Vagina (tissue), 2 donors: Measurements from ENCODE around the gene ARFIP1. TPM values are rescaled to one million over a fixed set of nuclear protein-coding genes. Genes with fewer than 3 reads are reported as not detected.

Experiments
- DNase-seq, 2 donors: peaks; one replicate each; pipeline ENCODE4 v3.0.0-alpha.2; 2017; ENCODE audit errors: extremely low spot score in 2 of 2
- H3K27ac ChIP-seq: fragments of 200-600 bp; sonication (generic); one replicate; pipeline ENCODE4 v1.5.1; 2019
- H3K27me3 ChIP-seq: fragments of 200-600 bp; sonication (generic); one replicate; pipeline ENCODE4 v1.5.1; 2019
- H3K36me3 ChIP-seq, 2 donors: fragments of 200-600 bp; sonication (generic); one replicate each; pipeline ENCODE4 v1.5.1; 2017 to 2019
- H3K4me1 ChIP-seq: fragments of 200-600 bp; sonication (generic); one replicate; pipeline ENCODE4 v1.5.1; 2019
- H3K4me3 ChIP-seq, 2 donors: fragments of 200-600 bp; sonication (generic); 1 replicate in 1 of 2; 2 replicates in 1 of 2; pipeline ENCODE4 v1.5.1; 2016 to 2019
- H3K9me3 ChIP-seq: fragments of 200-600 bp; sonication (generic); one replicate; pipeline ENCODE4 v1.5.1; 2019
- CTCF ChIP-seq, 3 experiments: fragments of 450-650 bp in 2 of 3; fragments of 200-600 bp in 1 of 3; sonication (generic) in 1 of 3; IDR thresholded peaks; one replicate each; pipeline ENCODE4 v1.5.1; 2017 to 2019; ENCODE audit warnings: antibody characterized with exemption in 3 of 3, mild to moderate bottlenecking in 2 of 3, moderate library complexity in 2 of 3
- POLR2A ChIP-seq, 2 donors: fragments of 450-650 bp; IDR thresholded peaks; one replicate each; pipeline ENCODE4 v1.6.1; 2017; ENCODE audit warnings: antibody characterized with exemption in 2 of 2, mild to moderate bottlenecking in 2 of 2, moderate library complexity in 2 of 2
- POLR2AphosphoS5 ChIP-seq, 2 donors: sonication (generic); formaldehyde crosslinking; IDR thresholded peaks; one replicate each; pipeline ENCODE4 v1.9.0; 2017; ENCODE audit warnings: antibody characterized with exemption in 2 of 2, mild to moderate bottlenecking in 2 of 2, low read depth in 1 of 2; ENCODE audit not compliant: insufficient read depth in 1 of 2
- intact Hi-C: fragments of 100-400 bp; cut with DNase I; formaldehyde crosslinking; loops from one replicate; pipeline ENCODE4 v1.15.1; 2023
- total RNA-seq: library from RNA; depleted of rRNA; stranded (reverse); fragments of >200 nt; gene quantifications from one replicate; pipeline ENCODE4 v1.2.3, GENCODE V29; 2016

Gene ARFIP1
- total RNA-seq, 1 donor from 2014 or later: 19.4 TPM

- no peaks in the 10 kb centered on the region for H3K27me3 ChIP-seq
- intact Hi-C loops: no loop called here
- no peaks in the 10 kb centered on the region for H3K36me3 ChIP-seq
- no peaks in the 10 kb centered on the region for H3K9me3 ChIP-seq
- H3K4me1 ChIP-seq: peaks cover 40% of the 10 kb centered on the region
- TF ChIP-seq POLR2A (IDR thresholded peaks at IDR 0.05): no peak
- TF ChIP-seq CTCF (IDR thresholded peaks at IDR 0.05): no peak
- TF ChIP-seq POLR2AphosphoS5 (IDR thresholded peaks at IDR 0.05; ENCODE audit: insufficient read depth in 1 of 2, low read depth in 1 of 2): no peak
- no peak for DNase-seq
- H3K4me3 ChIP-seq: no peak overlapping the region
- no peak overlapping the region for H3K27ac ChIP-seq
Observed at GRCh38 chr4:152786627-152787026, 6.9 kb downstream of the ARFIP1 start.

GRCh38 chr4:152795891-152796290 lies 16.1 kb downstream of the ARFIP1 start:
- no peak for DNase-seq
- H3K36me3 ChIP-seq: no peaks in the 10 kb centered on the region
- H3K27ac ChIP-seq: no peak overlapping the region
- no peaks in the 10 kb centered on the region for H3K9me3 ChIP-seq
- TF ChIP-seq CTCF (IDR thresholded peaks at IDR 0.05): no peak
- no peak for TF ChIP-seq POLR2A (IDR thresholded peaks at IDR 0.05)
- no peak for TF ChIP-seq POLR2AphosphoS5 (IDR thresholded peaks at IDR 0.05; ENCODE audit: insufficient read depth in 1 of 2, low read depth in 1 of 2)
- intact Hi-C loops: no loop called here
- no peaks in the 10 kb centered on the region for H3K27me3 ChIP-seq
- no peak overlapping the region for H3K4me3 ChIP-seq
- no peaks in the 10 kb centered on the region for H3K4me1 ChIP-seq

DNA sequence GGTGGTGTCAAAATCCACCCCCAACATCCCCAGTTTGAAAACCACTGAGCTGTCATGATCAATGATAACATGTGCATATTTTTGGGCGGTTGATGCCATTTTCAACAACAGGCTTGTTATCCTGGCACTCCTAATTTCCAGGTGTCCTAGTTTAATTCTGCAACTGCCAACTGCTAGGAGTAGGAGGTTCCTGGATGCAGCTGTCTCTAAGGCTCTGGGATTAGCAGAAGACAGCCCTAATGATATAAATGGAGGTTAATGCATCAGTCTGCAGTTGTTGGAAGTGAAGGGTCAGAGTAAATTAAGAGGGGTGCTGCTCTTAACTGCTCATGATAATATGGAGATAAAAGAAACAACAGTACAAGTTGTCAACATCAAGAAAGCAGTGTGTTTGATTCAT lies 23.8 kb downstream of the ARFIP1 start:
- no peak for DNase-seq
- Histone ChIP-seq H3K27me3 (no peaks in the 10 kb centered on the region), H3K36me3 (no peaks in the 10 kb centered on the region), H3K9me3 (no peaks in the 10 kb centered on the region), H3K4me3 (no peak overlapping the region), H3K27ac (no peak overlapping the region), H3K4me1 (no peaks in the 10 kb centered on the region)
- intact Hi-C loops: no loop called here
- TF ChIP-seq CTCF (IDR thresholded peaks at IDR 0.05): no peak
- no peak for TF ChIP-seq POLR2A (IDR thresholded peaks at IDR 0.05)
- TF ChIP-seq POLR2AphosphoS5 (IDR thresholded peaks at IDR 0.05; ENCODE audit: insufficient read depth in 1 of 2, low read depth in 1 of 2): no peak

- H3K27ac ChIP-seq: no peak overlapping the region
- no peak for DNase-seq
- H3K36me3 ChIP-seq: no peaks in the 10 kb centered on the region
- TF ChIP-seq CTCF (IDR thresholded peaks at IDR 0.05) (no peak), POLR2A (IDR thresholded peaks at IDR 0.05) (no peak), POLR2AphosphoS5 (IDR thresholded peaks at IDR 0.05; ENCODE audit: insufficient read depth in 1 of 2, low read depth in 1 of 2) (no peak)
- intact Hi-C loops: no loop called here
- no peaks in the 10 kb centered on the region for H3K27me3 ChIP-seq
- no peak overlapping the region for H3K4me3 ChIP-seq
- no peaks in the 10 kb centered on the region for H3K4me1 ChIP-seq
- H3K9me3 ChIP-seq: no peaks in the 10 kb centered on the region
Observed at GRCh38 chr4:152805071-152805650, 25.4 kb downstream of the ARFIP1 start.

- H3K9me3 ChIP-seq: no peaks in the 10 kb centered on the region
- no peaks in the 10 kb centered on the region for H3K4me1 ChIP-seq
- no peak overlapping the region for H3K4me3 ChIP-seq
- H3K36me3 ChIP-seq: no peaks in the 10 kb centered on the region
- H3K27me3 ChIP-seq: no peaks in the 10 kb centered on the region
- no peak for DNase-seq
- TF ChIP-seq POLR2A (IDR thresholded peaks at IDR 0.05) (no peak), CTCF (IDR thresholded peaks at IDR 0.05) (no peak), POLR2AphosphoS5 (IDR thresholded peaks at IDR 0.05; ENCODE audit: insufficient read depth in 1 of 2, low read depth in 1 of 2) (no peak)
- no peak overlapping the region for H3K27ac ChIP-seq
- intact Hi-C loops: no loop called here
Observed at GRCh38 chr4:152805818-152806217, 26.1 kb downstream of the ARFIP1 start.
